Measurements from ENCODE around the gene AQP12B. TPM values are rescaled to one million over a fixed set of nuclear protein-coding genes. Genes with fewer than 3 reads are reported as not detected.

AQP12B gene
- total and polyA plus RNA-seq, 10 of the 15 experiments (the other 5 are each of a cell fraction or from before 2014, with no cell fraction given): not detected

- DNase-seq (ENCODE audit: low read depth, low spot score): no peak
- ChIA-PET POLR2A (no interaction called here), RAD21 (ENCODE audit: unreplicated experiment) (no interaction called here), SMC1A (ENCODE audit: uncharacterized antibody, unreplicated experiment) (no interaction called here), CTCF (no interaction called here)
- no peaks in the 10 kb centered on the region for H4K20me1 ChIP-seq (ENCODE audit: control insufficient read depth, insufficient read depth)
- H2AFZ ChIP-seq (ENCODE audit: control insufficient read depth, low read depth, low read length): no peak overlapping the region
- no peak for ATAC-seq
- no peak overlapping the region for H3K4me2 ChIP-seq (ENCODE audit: control insufficient read depth, insufficient read depth)
- H3K4me1 ChIP-seq (ENCODE audit: control insufficient read depth, insufficient read depth, low read length): no peaks in the 10 kb centered on the region
- no peaks in the 10 kb centered on the region for H3K9me3 ChIP-seq (replicated peaks; ENCODE audit: control insufficient read depth, insufficient read depth, low read length)
- 55% methylated on average over 9 of the region's 9 CpGs for WGBS (ENCODE audit: insufficient coverage, insufficient replicate concordance, low lambda C conversion rate, missing lambda C conversion rate)
- no peaks in the 10 kb centered on the region for H3K79me2 ChIP-seq (ENCODE audit: control insufficient read depth, insufficient read depth, low read length)
- H3K9ac ChIP-seq (ENCODE audit: control insufficient read depth, insufficient read depth, low read length): no peak overlapping the region
- H3K4me3 ChIP-seq: no peak overlapping the region
- H3K27me3 ChIP-seq (replicated peaks in 1 of 2; ENCODE audit: control insufficient read depth in 2 of 2, insufficient read depth in 2 of 2, low read length in 1 of 2): no peaks in the 10 kb centered on the region
- no peak for FAIRE-seq
- TF ChIP-seq YY1 (IDR thresholded peaks at IDR 0.05; ENCODE audit: low read depth, low read length): no peak
- TF ChIP-seq BACH1 (IDR thresholded peaks at IDR 0.05; ENCODE audit: borderline replicate concordance): no peak
- no peak for TF ChIP-seq KDM1A (IDR thresholded peaks at IDR 0.05; ENCODE audit: borderline replicate concordance)
- TF ChIP-seq PKNOX1 (IDR thresholded peaks at IDR 0.05): no peak
- no peak for TF ChIP-seq SMAD5 (IDR thresholded peaks at IDR 0.05; ENCODE audit: low read depth)
- no peak for TF ChIP-seq RFX5 (IDR thresholded peaks at IDR 0.05; ENCODE audit: low read depth, low read length)
- TF ChIP-seq SP1 (IDR thresholded peaks at IDR 0.05; ENCODE audit: low read depth, low read length): no peak
- no peak for TF ChIP-seq TCF12 (IDR thresholded peaks at IDR 0.05; ENCODE audit: low read depth, low read length)
- TF ChIP-seq NFIC (IDR thresholded peaks at IDR 0.05; ENCODE audit: low read depth, low read length): no peak
- no peak for TF ChIP-seq ZNF687 (IDR thresholded peaks at IDR 0.05)
- TF ChIP-seq STAT3 (IDR thresholded peaks at IDR 0.05; ENCODE audit: low read depth, low read length): no peak
- TF ChIP-seq RCOR1 (conservative IDR thresholded peaks at IDR 0.05; ENCODE audit: low read depth, low read length): no peak
- no peak for TF ChIP-seq ZNF384 (IDR thresholded peaks at IDR 0.05; ENCODE audit: borderline replicate concordance, low read depth, low read length)
- intact Hi-C loops (cut with micrococcal nuclease; ENCODE audit: unreplicated experiment) (no loop called here), in situ Hi-C loops (cut with MboI) (no loop called here)
- BruUV-seq (replicated peaks): no TSS peak
- H3K36me3 ChIP-seq (ENCODE audit: control insufficient read depth in 2 of 2, insufficient read depth in 2 of 2, low read length in 1 of 2): no peaks in the 10 kb centered on the region
- H3K27ac ChIP-seq (ENCODE audit: control insufficient read depth, insufficient read depth): no peak overlapping the region
Measured at GRCh38 chr2:240688553-240688919, 5.9 kb upstream of the AQP12B start.
